NCI-H2029 (cell line): ENCODE data around the gene ACP6.

Source experiments
- DNase-seq: peaks from one replicate; lab custom pipeline; 2025; lab: John Stamatoyannopoulos, UW

Gene ACP6

GRCh38 chr1:147651466-147651865 is 18.9 kb downstream of the ACP6 start:
- DNase-seq, result no peak

- no peak for DNase-seq
Observed at GRCh38 chr1:147648933-147649332, 21.4 kb downstream of the ACP6 start.

- DNase-seq, result no peak
Observed at GRCh38 chr1:147647796-147648633, 22.3 kb downstream of the ACP6 start.

GRCh38 chr1:147643974-147644373 is 26.4 kb downstream of the ACP6 start:
- DNase-seq, result no peak

GRCh38 chr1:147641695-147642592 is 28.4 kb downstream of the ACP6 start:
- DNase-seq, result peak; percentile 55

GRCh38 chr1:147641291-147641690 is 29.0 kb downstream of the ACP6 start:
- DNase-seq, result no peak

GRCh38 chr1:147640553-147641165 is 29.7 kb downstream of the ACP6 start:
- peak; percentile 78 for DNase-seq

GRCh38 chr1:147636314-147636713 is 34.0 kb downstream of the ACP6 start:
- no peak for DNase-seq

GRCh38 chr1:147635342-147635741 is 35.0 kb downstream of the ACP6 start:
- DNase-seq, result no peak

GRCh38 chr1:147634645-147635044 is 35.7 kb downstream of the ACP6 start:
- DNase-seq, result no peak

- DNase-seq, result no peak
Observed at GRCh38 chr1:147633759-147634158, 36.6 kb downstream of the ACP6 start.

GRCh38 chr1:147631839-147632238 is 38.5 kb downstream of the ACP6 start:
- no peak for DNase-seq

- DNase-seq, result no peak
Observed at GRCh38 chr1:147630447-147630846, 39.9 kb downstream of the ACP6 start.

- no peak for DNase-seq
Observed at GRCh38 chr1:147630022-147630421, 40.3 kb downstream of the ACP6 start.

GRCh38 chr1:147628441-147628840 is 41.9 kb downstream of the ACP6 start:
- no peak for DNase-seq

GRCh38 chr1:147627435-147628110 is 42.8 kb downstream of the ACP6 start:
- DNase-seq, result peak; percentile 32

GRCh38 chr1:147626739-147627138 is 43.6 kb downstream of the ACP6 start:
- peak; percentile 17 for DNase-seq

- DNase-seq, result no peak
Observed at GRCh38 chr1:147626291-147626690, 44.0 kb downstream of the ACP6 start.

- no peak for DNase-seq
Observed at GRCh38 chr1:147625362-147625995, 44.8 kb downstream of the ACP6 start.

GRCh38 chr1:147624529-147624928 is 45.8 kb downstream of the ACP6 start:
- no peak for DNase-seq

- no peak for DNase-seq
Observed at GRCh38 chr1:147624011-147624410, 46.3 kb downstream of the ACP6 start.
